Measurements from ENCODE around the gene SIAE.

- no peak for TF ChIP-seq CREB1 (IDR thresholded peaks at IDR 0.05; ENCODE audit: low read depth)
- TF ChIP-seq POLR2A (IDR thresholded peaks at IDR 0.05; ENCODE audit: low read depth, low read length), result no peak
- TF ChIP-seq BCLAF1 (IDR thresholded peaks at IDR 0.05), result no peak
- no peak for TF ChIP-seq ELK1 (IDR thresholded peaks at IDR 0.05; ENCODE audit: low read depth, low read length)
- TF ChIP-seq TCF3 (IDR thresholded peaks at IDR 0.05; ENCODE audit: borderline replicate concordance, insufficient read depth, low read depth, low read length), result no peak
- TF ChIP-seq CTCF (IDR thresholded peaks at IDR 0.05 in 2 of 3, conservative IDR thresholded peaks at IDR 0.05 in 1 of 3; ENCODE audit: control insufficient read depth in 2 of 3, extremely low read depth in 1 of 3, insufficient read depth in 1 of 3, low read depth in 3 of 3, low read length in 3 of 3), result no peak
Observed at GRCh38 chr11:124682443-124682842, 8.9 kb upstream of the SIAE start.
